Left ventricle myocardium superior (tissue), 1 donor: Measurements from ENCODE around the gene SLC25A30. TPM values are rescaled to one million over a fixed set of nuclear protein-coding genes. Genes with fewer than 3 reads are reported as not detected.

Experiments
- ATAC-seq: fragments of 200-7000 bp; cut with Tn5 transposase; one replicate; pipeline ENCODE4 v1.9.1; 2020; ENCODE audit warnings: mild to moderate bottlenecking, moderate library complexity
- DNase-seq: peaks from one replicate; pipeline ENCODE4 v3.0.0-alpha.2; 2020
- intact Hi-C: fragments of 100-400 bp; cut with micrococcal nuclease; formaldehyde crosslinking; loops from one replicate; pipeline ENCODE4 v1.11.0; 2022
- long read RNA-seq: library from polyadenylated mRNA; unstranded; transcript quantifications from one replicate; pipeline ENCODE4 v2.0.0, GENCODE V29; 2021
- total RNA-seq: library from RNA; stranded (reverse); fragmentation: NEBNext Ultra II Directional; extraction: Animal tissue kit (Norgen Biotek cat#: 25700); gene quantifications from one replicate; pipeline ENCODE4 v1.2.1, GENCODE V29; 2021
- donor health status: DM: no; HTN: yes; CAD: no; lungs with severe emphysema.

The SLC25A30 gene, protein sequence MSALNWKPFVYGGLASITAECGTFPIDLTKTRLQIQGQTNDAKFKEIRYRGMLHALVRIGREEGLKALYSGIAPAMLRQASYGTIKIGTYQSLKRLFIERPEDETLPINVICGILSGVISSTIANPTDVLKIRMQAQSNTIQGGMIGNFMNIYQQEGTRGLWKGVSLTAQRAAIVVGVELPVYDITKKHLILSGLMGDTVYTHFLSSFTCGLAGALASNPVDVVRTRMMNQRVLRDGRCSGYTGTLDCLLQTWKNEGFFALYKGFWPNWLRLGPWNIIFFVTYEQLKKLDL
- total RNA-seq, result 194 TPM
- long read RNA-seq, transcript SLC25A30-204 (10 exons, 3,670 nt), result major isoform, 73 of 156 reads
- long read RNA-seq, partial matches to known transcripts, result 23 of 156 reads
- long read RNA-seq, other reads (novel, unspliced or antisense), result 59 of 156 reads

DNA sequence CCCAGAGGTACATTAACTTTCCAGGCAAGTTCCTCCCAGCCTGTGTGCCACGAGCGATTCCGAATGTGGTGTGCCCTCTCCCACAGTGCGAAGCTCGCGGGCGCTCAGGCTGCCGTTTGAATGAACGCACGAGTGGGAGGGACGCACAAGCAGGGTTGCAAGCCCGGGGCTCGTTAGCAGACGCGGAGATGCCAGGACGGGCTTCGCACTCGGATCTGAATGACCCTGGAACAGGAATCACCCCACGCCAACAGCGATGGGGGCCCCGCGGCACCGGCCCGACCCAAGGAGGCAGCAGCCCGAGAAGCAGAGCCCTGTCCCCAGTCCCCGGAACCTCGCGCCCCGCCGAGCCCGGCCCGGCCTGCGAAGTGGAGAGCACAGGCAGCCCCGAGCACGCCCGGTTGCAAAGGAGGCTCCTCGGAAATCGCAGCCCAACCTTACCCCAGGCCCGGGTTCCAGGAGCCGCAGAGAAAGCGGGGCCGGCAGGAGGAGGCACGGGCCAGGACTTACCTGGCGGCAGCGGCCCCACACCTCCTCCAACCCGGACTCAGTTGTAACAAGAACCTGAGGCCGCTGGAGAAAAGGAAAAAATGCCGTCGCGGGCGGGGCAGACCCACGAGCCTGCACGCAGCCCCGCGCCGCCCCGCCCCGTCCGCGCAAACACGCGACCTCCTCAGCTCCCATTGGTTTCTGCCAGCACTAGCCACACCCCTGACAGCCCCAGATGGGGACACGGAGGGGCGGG is at the start of gene SLC25A30:
SLC25A30 (minus strand) TSS at position 584 of the 745 bp plus-strand sequence. CDS start 6,948 bp downstream, outside the sequence.
- peak; percentile 98 for ATAC-seq
- intact Hi-C loops, result no loop called here
- DNase-seq, result peak; percentile 98

DNA sequence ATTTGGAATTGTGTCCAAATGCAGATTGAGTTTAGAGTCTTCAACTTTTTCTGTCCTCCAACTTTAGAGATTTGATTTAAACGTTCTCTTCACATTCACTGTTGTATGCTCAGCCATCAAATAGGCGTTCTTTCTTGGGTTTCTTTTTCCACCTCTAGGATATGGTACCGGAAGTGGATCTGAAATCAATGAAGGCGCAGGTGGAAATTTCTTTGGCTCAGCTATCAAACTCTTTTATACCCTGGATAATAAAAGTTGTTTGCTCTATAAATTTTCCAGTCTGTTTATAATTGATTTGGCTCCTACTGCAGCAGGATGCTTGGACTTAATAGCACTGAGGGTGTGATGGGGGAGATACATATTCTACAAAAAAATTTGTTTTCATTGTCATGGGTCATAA is 48.2 kb upstream of the SLC25A30 start:
- DNase-seq (no peak), ATAC-seq (no peak)
- intact Hi-C loops, result no loop called here

DNA sequence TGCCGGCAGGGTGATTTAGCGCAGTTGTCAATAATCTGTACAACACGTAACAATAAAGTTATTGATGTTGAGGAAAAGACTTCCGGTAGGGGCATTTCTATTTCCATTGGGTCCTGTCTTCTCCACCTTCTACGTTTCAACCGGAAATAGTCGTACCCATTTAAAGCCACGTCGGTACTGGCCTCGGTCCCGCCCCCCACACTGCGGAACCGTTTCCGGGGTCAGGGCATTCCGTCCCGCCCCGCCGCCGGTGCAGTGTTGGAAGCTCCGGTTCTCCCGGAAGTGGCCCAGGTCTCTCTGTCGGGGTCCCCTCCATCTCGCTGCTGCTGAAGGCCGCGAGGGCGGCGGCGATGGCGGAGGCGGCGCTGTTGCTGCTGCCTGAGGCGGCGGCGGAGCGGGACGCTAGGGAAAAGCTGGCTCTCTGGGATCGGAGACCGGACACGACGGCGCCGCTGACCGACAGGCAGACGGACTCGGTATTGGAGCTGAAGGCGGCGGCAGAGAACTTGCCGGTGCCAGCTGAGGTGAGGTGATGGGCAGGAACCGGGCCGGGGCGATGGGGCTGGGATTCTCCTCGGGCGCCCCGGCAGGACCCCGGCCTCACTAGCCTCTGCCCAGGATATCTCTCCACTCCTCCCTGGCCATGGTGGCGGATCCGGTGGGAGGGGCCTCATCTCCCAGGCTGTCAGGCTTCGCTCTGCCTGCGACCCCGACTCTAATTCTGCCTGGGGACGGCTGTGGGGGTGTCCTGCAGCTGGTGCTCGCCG is 46.7 kb upstream of the SLC25A30 start, which contains the start of gene COG3:
COG3 (plus strand) TSS at position 253 of the 767 bp plus-strand sequence; CDS start at position 351, 98 bp downstream.
- DNase-seq, result peak; percentile 96
- intact Hi-C loops, result no loop called here
- peak; percentile 99 for ATAC-seq

DNA sequence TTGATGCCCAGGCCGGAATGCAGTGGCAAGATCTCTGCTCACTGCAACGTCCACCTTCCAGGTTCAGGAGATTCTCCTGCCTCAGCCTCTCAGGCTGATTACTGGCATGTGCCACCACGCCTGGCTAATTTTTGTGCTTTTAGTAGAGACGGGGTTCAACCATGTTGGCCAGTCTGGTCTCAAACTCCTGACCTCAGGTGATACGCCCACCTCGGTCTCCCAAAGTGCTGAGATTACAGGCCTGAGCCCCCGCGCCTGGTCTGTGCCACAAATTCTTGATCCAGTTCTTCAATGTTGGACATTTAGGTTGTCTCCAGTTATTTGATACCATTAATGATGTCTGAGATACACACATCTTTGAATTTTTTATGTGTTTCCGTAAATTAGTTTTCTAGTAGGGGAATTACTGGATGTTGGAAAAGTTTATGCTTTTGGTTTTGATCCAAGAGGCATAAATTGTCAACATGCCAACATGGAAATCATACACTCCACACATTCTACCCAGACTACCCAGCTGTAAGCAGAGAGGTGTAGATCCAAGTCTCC is 46.0 kb upstream of the SLC25A30 start:
- intact Hi-C loops, result no loop called here

DNA sequence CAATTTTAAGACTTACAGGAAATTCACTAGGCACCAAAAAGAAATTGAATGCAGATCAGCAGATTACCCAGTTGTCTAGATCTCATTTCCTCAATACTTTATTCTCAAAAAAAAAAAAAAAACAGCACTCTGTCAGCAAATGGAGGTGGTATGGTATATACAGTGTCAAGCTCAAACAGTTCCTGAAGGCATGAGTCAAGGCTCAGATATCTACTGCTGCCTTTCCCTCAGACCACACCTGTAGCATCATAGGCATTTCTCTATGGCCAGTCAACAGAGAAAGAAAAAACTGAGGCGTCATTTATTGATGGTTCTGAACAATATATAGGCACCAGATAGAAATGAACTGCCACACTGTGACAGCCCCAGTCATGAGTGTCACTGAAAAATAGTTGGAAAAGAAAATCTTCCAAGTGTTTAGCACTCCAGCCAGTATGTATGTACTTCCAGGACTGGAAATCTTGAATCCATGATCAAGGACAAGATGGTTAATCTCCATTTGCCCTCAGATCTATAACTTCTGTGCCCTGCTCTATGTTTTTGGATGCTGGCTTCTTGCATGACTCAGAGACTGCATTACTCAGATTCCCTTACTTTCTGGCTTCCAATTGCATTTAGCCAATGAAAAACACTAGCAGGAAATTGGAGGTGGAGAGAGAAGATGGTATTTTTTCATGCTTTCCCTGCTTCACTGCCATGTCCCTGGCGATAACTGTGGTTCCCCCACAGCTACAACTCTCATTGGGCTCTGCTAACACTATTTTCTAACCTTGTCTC is 38.2 kb upstream of the SLC25A30 start:
- DNase-seq (no peak), ATAC-seq (no peak)
- intact Hi-C loops, result no loop called here

More for the DNA sequence above, 46.0 kb upstream of the SLC25A30 start:
- DNase-seq (peak; percentile 39), ATAC-seq (no peak)

DNA sequence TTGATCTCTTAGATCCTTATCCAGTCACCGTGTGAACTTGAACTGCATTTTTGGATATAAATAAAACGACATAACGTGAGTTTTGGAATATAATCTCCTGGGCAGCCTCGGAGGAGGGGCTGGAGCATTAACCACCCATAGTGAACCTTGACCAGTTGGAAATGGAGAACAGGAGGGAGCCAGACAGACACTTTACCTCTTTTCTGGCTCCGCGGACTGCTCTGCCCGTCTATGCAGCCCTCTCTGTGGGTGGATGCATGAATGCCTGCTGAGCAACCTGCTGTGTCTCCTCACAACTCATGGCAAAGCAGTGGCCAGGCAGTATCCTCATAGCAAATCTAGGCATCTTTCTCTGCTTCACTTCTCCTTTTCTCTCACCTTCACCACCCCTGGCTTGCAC is 36.0 kb upstream of the SLC25A30 start:
- DNase-seq (no peak), ATAC-seq (no peak)
- intact Hi-C loops, result no loop called here

DNA sequence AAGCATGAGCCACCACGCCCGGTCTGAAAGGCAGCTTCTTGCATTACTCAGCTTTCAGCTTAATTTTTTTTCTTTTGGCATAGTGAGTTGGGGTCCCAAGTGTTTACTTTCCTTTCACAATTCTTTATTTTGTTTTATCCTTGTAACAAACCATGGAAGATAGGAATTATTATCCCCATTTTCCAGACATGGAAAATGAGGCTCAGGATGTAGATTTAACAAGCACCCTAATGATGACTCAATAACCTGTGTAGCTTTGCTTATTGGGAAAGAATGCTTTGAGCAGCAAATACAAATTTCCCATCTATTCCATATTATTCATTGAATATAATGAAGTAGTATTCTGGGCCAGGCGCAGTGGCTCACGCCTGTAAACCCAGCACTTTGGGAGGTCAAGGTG is 33.1 kb upstream of the SLC25A30 start:
- intact Hi-C loops, result no loop called here

DNA sequence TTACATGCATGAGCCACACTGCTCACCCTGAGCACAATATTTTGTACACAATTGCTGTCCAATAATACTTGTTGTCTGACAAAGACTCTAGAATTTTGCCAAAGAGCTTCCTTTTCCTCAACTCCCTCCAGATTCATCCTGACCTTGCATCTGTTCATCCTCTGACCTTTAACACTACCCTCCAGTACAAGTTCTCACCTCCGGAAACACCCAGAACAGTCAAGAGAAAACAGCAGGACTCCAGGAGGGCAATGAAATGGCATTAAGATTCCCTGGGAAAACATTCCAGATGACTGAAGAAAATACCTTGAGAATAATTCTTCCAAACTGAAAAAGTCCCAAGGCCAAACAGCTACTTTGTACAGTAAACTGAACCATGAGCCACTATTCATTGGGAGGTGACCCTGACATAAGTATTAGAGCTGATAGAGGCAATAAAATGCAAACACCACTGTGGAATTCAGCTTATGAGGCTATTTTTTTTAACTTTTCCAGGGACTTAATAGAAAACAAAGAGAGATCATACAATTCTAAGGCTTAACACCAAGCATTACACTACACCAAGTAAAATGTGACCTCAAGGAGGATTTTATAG is 30.9 kb upstream of the SLC25A30 start:
- intact Hi-C loops, result no loop called here
- DNase-seq, result no peak
- ATAC-seq, result no peak

More for the DNA sequence above, 33.1 kb upstream of the SLC25A30 start:
- ATAC-seq, result no peak
- DNase-seq, result no peak

DNA sequence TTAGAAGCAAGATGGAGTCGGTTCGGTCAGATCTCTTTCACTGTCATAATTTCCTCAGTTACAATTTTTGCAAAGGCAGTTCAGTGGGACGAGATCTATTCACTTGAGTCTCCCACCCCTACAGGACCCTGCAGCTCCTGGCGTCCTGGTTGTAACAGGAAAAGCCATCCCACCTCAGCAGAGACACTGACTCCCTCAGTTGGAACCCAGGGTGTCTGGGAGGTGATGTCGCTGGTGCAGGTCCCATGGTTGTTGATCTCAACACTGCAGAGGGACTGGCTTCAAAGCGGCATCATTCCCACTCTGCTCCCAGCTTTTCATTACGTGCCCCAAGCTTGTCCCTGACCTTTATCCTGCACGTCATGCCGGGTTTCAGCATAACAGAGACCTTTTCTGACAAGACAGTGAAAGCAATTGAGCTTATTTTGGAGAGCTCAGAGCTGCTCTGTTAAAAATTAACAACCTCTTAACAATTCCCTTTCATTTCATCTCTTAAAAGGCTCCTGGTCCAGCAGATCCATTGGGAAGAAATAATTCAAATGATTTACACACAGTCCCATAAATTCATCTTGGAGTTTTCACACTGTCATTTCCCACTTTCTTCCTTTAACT is 29.0 kb upstream of the SLC25A30 start:
- DNase-seq (no peak), ATAC-seq (no peak)
- intact Hi-C loops, result no loop called here

DNA sequence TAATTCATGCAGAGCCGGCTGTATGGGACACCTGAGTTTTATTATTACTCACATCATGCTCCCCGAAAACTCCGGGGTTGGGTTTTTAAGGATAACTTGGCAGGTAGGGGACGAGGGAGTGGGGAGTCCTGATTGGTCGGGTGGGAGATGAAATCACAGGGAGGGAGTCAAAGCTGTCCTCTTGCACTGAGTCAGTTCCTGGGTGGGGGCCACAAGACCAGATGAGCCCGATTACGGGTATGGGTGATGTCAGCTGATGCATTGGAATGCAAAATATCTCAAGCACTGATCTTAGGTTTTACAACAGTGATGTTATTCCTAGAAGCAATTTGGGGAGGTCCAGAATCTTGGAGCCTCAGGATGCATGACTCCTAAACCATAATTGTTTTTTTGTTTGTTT is 28.0 kb upstream of the SLC25A30 start:
- DNase-seq, result no peak
- no peak for ATAC-seq

DNA sequence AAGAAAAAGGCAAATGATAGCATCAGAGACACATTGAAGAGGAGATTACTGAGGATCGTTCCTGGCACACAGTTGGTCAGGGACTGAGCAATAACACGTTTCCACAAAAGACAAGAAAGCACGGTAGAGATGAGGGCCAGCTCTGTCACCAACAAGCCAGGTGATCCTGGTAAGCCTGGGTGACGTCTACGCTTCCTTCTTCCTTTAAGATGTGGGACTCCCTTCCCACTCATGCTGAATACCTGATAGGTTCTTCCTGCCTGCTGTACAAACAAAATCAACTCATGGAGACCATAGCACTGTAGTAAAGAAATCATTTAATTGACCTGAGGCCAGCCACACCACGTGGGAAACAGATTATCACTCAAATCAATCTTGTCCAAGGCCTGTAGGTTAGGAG is 26.9 kb upstream of the SLC25A30 start:
- ATAC-seq, result no peak
- intact Hi-C loops, result no loop called here
- no peak for DNase-seq

More for the DNA sequence above, 28.0 kb upstream of the SLC25A30 start:
- intact Hi-C loops, result no loop called here

DNA sequence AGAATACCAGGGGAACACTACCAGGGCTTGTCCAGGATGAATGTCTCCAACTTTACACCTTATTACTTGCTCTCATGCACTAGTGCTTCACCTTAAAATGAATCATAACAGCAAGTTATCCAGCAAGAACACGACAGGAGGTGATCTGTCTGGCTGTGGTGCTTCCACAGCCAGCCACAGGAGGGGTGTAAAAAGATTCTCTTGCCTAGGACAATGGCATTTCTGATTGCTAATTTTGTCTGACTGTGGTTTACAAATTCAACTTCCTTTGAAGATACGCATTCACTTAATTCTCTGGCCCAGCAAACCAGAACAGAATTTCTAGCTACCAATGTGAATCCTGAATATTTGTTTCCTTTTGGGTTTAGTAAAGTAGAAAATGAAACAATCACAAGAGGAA is 23.5 kb upstream of the SLC25A30 start:
- no peak for DNase-seq
- intact Hi-C loops, result no loop called here
- ATAC-seq, result peak; percentile 53

DNA sequence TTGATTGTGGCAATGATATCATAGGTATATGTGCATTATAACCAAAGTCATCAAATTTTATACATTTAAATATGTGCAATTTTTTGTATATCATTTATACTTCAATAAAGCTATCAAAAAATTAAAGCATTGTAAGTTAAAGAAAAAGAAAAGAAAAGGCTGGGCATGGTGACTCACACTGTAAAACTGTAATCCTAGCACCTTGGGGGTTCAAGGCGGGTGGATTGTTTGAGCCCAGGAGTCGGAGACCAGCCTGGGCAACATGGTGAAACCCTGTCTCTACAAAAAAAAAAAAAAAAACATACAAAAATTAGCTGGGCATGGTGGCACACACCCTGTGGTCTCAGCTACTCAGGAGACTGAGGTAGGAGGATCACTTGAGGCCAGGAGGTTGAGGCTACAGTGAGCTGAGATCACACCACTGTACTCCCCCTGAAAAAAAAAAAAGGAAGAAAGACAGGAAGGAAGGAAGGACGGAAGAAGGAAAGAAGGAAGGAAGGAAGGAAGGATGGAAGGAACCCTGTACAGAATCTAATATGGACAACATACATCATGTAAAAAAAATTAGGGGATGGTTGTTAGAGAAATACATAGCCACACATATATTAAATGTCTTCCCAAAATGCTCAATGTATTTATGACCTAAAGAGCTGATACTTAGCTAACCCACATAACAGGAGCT is 21.7 kb upstream of the SLC25A30 start:
- ATAC-seq (peak; percentile 5), DNase-seq (no peak)
- intact Hi-C loops, result no loop called here

DNA sequence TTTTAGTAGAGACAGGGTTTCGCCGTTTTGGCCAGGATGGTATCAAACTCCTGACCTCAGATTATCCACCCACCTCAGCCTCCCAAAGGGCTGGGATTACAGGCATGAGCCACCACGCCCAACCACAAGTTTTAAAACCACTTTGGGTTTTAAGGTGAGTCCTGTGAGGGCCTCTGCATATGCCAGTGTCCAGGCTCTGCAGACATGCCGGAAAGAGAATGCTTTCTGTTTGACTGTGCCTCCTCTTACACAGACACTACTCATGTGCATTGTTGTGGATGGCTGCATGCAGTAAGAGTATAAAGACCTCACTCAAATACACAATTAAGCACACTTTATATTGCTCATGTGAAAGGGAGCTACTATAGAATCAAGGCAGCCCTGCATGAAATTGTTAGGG is 20.8 kb upstream of the SLC25A30 start:
- ATAC-seq (no peak), DNase-seq (no peak)
- intact Hi-C loops, result no loop called here

DNA sequence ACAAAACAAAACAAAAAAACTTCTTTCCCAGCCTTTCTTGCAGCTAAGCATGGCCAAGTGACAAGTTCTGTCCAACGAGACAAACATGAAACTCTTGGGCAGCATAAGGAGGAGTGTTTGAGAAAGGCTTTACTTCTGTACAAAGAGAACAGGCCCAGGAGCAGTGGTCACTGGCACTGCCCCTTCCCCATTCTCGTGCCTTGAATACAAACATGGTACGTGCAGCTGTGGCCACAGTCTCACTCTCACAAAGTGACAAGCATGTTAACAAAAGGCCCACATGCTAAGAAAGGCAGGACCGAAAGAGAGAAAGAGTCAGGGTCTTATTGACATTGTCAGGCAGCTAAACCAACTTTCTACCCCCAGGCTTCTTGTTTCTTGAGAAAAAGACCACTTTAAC is 19.8 kb upstream of the SLC25A30 start:
- no peak for ATAC-seq
- DNase-seq, result no peak
- intact Hi-C loops, result no loop called here

DNA sequence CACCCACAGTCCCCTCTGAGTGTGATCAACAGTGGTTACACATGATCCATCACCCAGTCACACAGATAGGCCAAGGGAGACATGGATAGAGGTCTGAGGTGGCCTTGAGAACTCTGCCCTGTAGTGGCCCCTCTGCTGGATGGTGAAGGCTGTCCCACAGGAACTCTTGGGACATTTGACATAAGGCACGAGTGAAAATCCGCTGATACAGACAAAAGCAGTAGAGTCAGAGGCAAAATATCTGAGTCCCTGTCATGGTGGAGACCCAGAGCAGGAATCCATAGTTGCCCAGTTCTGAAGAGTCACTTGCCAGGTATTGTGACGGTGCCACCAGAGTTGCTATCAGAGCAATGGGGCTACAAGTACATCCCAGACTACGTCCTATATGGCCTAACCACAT is 18.8 kb upstream of the SLC25A30 start:
- ATAC-seq, result no peak
- intact Hi-C loops, result no loop called here
- DNase-seq, result no peak

DNA sequence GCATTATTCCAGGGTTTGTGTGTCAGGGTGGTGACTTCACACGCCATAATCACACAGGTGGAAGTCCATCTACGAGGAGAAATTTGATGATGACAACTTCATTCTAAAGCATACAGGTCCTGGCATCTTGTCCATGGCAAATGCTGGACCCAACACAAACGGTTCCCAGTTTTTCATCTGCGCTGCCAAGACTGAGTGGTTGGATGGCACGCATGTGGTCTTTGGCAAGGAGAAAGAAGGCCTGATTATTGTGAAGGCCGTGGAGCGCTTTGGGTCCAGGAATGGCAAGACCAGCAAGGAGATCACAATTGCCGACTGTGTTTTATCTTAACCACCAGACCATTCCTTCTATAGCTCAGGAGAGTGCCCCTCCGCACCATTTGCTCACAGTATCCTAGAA is 18.2 kb upstream of the SLC25A30 start:
- DNase-seq, result no peak
- intact Hi-C loops, result no loop called here

More for the DNA sequence above, 18.2 kb upstream of the SLC25A30 start:
- ATAC-seq, result no peak
